GM18498 (cell line): ENCODE results near the gene ELOA2.
"Not testable (repeated sequence)": the region's sequence is repeated elsewhere in the genome, so short reads cannot be mapped to it uniquely, and the experiment has no call there.

Experiments
- ATAC-seq: cut with Tn5 transposase; IDR thresholded peaks from one replicate; pipeline ENCODE4 v1.9.1; 2021; ENCODE audit warnings: mild to moderate bottlenecking, moderate library complexity; ENCODE audit not compliant: unreplicated experiment

The ELOA2 gene

GRCh38 chr18:47022821-47023220, 12.6 kb downstream of the ELOA2 start:
- ATAC-seq, result not testable (repeated sequence)

- not testable (repeated sequence) for ATAC-seq
These were observed 14.7 kb downstream of the ELOA2 start for GRCh38 chr18:47020757-47021156.

GRCh38 chr18:47019870-47020269, 15.6 kb downstream of the ELOA2 start:
- ATAC-seq, result not testable (repeated sequence)
